ENCODE data around the gene UGT2B7. TPM values are rescaled to one million over a fixed set of nuclear protein-coding genes. Genes with fewer than 3 reads are reported as not detected.

Gene UGT2B7
- total and polyA plus RNA-seq, 2 of the 13 experiments (the other 11 are each of a cell fraction or from before 2014, with no cell fraction given) = 26.8 to 41.8 TPM

DNA sequence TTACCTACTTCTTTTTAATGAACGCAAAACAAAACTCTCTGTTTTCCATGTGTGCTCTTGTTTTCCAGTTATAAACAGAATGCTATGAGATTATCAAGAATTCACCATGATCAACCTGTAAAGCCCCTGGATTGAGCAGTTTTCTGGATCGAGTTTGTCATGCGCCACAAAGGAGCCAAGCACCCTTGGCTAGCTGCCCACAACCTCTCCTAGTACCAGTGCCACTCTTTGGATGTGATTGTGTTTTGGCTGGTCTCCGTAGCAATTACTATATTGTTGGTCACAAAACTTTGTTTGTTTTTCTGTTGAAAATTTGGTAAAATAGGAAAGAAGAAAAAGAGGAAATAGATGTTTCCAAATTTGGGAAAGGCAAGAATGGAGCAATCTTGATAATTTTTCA, 51.1 kb downstream of the UGT2B7 start:
- Histone ChIP-seq H3K4me2 (ENCODE audit: low read depth, low read length) (no peak overlapping the region), H3K27me3 (ENCODE audit: control insufficient read depth in 1 of 2, insufficient read depth in 2 of 2, low read length in 2 of 2) (no peaks in the 10 kb centered on the region), H3K27ac (ENCODE audit: extremely low read length, insufficient read depth, low read length) (no peak overlapping the region), H4K20me1 (ENCODE audit: insufficient read depth, low read length) (no peaks in the 10 kb centered on the region), H3K4me3 (replicated peaks in 1 of 3; ENCODE audit: insufficient read depth in 1 of 3, low read depth in 2 of 3, low read length in 3 of 3) (no peak overlapping the region), H3K36me3 (replicated peaks in 1 of 2; ENCODE audit: control insufficient read depth in 1 of 2, insufficient read depth in 2 of 2, low read length in 2 of 2) (no peaks in the 10 kb centered on the region), H3K79me2 (ENCODE audit: insufficient read depth, low read length) (no peaks in the 10 kb centered on the region), H3K9me3 (ENCODE audit: low read length) (no peaks in the 10 kb centered on the region), H3K4me1 (ENCODE audit: insufficient read depth, low read length) (no peaks in the 10 kb centered on the region), H3K9ac (ENCODE audit: insufficient read depth, low read depth, low read length) (no peak overlapping the region), H2AFZ (ENCODE audit: low read length) (no peak overlapping the region)
- ChIA-PET CTCF (ENCODE audit: low intra/inter-chr PET ratio, low total read pairs) (no interaction called here), POLR2A (no interaction called here)
- no peak for DNase-seq (ENCODE audit: low spot score)
- BruUV-seq (replicated peaks) = no TSS peak
- in situ Hi-C loops (cut with HindIII; ENCODE audit: extremely low pct_ligation_motif_present, low pct_unique_long_range_greater_than_20kb) = no loop called here
- intact Hi-C loops (cut with micrococcal nuclease; ENCODE audit: unreplicated experiment) = no loop called here
- ATAC-seq = no peak
- WGBS (ENCODE audit: low lambda C conversion rate) = 54% methylated on average over 4 of the region's 4 CpGs
- FAIRE-seq = no peak
- TF ChIP-seq ZNF570 (CRISPR knock-in tag; IDR thresholded peaks at IDR 0.05; ENCODE audit: borderline replicate concordance) (no peak), ZNF562 (CRISPR knock-in tag; IDR thresholded peaks at IDR 0.05; ENCODE audit: borderline replicate concordance) (no peak), AGO2 (optimal IDR thresholded peaks at IDR 0.05; ENCODE audit: low read depth, low read length) (no peak), SNRNP70 (IDR thresholded peaks at IDR 0.05; ENCODE audit: low read depth, low read length) (no peak), NAIF1 (CRISPR knock-in tag; IDR thresholded peaks at IDR 0.05; ENCODE audit: borderline replicate concordance) (no peak), STAT5B (CRISPR knock-in tag; IDR thresholded peaks at IDR 0.05) (no peak), FOXO1 (CRISPR knock-in tag; IDR thresholded peaks at IDR 0.05) (no peak), ZSCAN20 (CRISPR knock-in tag; IDR thresholded peaks at IDR 0.05; ENCODE audit: borderline replicate concordance) (no peak), ZNF792 (CRISPR knock-in tag; IDR thresholded peaks at IDR 0.05) (no peak), GABPA (IDR thresholded peaks at IDR 0.05; ENCODE audit: low read depth, low read length) (no peak), GABPA (CRISPR knock-in tag; IDR thresholded peaks at IDR 0.05; ENCODE audit: low read depth) (no peak)
- TF ChIP-seq, protein P1, sequence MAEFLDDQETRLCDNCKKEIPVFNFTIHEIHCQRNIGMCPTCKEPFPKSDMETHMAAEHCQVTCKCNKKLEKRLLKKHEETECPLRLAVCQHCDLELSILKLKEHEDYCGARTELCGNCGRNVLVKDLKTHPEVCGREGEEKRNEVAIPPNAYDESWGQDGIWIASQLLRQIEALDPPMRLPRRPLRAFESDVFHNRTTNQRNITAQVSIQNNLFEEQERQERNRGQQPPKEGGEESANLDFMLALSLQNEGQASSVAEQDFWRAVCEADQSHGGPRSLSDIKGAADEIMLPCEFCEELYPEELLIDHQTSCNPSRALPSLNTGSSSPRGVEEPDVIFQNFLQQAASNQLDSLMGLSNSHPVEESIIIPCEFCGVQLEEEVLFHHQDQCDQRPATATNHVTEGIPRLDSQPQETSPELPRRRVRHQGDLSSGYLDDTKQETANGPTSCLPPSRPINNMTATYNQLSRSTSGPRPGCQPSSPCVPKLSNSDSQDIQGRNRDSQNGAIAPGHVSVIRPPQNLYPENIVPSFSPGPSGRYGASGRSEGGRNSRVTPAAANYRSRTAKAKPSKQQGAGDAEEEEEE (CRISPR knock-in tag; IDR thresholded peaks at IDR 0.05; ENCODE audit: borderline replicate concordance) = no peak
- TF ChIP-seq, protein P2, sequence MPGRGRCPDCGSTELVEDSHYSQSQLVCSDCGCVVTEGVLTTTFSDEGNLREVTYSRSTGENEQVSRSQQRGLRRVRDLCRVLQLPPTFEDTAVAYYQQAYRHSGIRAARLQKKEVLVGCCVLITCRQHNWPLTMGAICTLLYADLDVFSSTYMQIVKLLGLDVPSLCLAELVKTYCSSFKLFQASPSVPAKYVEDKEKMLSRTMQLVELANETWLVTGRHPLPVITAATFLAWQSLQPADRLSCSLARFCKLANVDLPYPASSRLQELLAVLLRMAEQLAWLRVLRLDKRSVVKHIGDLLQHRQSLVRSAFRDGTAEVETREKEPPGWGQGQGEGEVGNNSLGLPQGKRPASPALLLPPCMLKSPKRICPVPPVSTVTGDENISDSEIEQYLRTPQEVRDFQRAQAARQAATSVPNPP (CRISPR knock-in tag; IDR thresholded peaks at IDR 0.05) = no peak
